B cell (primary cell): Measurements from ENCODE around the gene ARHGAP29. TPM values are rescaled to one million over a fixed set of nuclear protein-coding genes. Genes with fewer than 3 reads are reported as not detected.

Experiments
- ATAC-seq: fragments of 200-7000 bp; cut with Tn5 transposase; one replicate; pipeline ENCODE4 v1.10.0; 2021; ENCODE audit warnings: low read depth, mild to moderate bottlenecking, moderate number of reproducible peaks, moderate library complexity
- CTCF ChIA-PET: fragments of 350-600 bp; sonication (Branson Sonifier 250); formaldehyde crosslinking; loops from one replicate; lab custom pipeline; 2021; ENCODE audit warnings: antibody characterized with exemption, inconsistent platforms; lab: Charles Lee
- POLR2A ChIA-PET: fragments of 350-600 bp; sonication (Branson Sonifier 250); formaldehyde crosslinking; loops from one replicate; lab custom pipeline; 2021; ENCODE audit warnings: antibody characterized with exemption; lab: Charles Lee
- DNase-seq: peaks from one replicate; pipeline ENCODE4 v3.0.0; 2013
- H2AFZ ChIP-seq: 2 replicates; pipeline ENCODE4 v1.6.1; 2012; ENCODE audit warnings: mild to moderate bottlenecking, low read depth, low read length; ENCODE audit not compliant: insufficient read depth, poor library complexity, severe bottlenecking
- H3K27ac ChIP-seq, 2 donors: 1 replicate in 1 of 2; 2 replicates in 1 of 2; pipeline ENCODE4 v1.5.1; 2012 to 2013; ENCODE audit warnings: low read length in 2 of 2, mild to moderate bottlenecking in 2 of 2, moderate library complexity in 1 of 2
- H3K27me3 ChIP-seq, 4 experiments: fragments of 200-600 bp in 1 of 4; sonication (generic) in 1 of 4; replicated peaks in 1 of 4; 1 replicate in 2 of 4; 2 replicates in 2 of 4; pipeline versions ENCODE4 v1.6.1 to v1.7.0; 2013 to 2016; ENCODE audit warnings: low read length in 3 of 4, mild to moderate bottlenecking in 2 of 4, mixed read lengths in 1 of 4, moderate library complexity in 1 of 4; ENCODE audit not compliant: insufficient read depth in 4 of 4, control insufficient read depth in 3 of 4; ENCODE audit errors: control extremely low read depth in 1 of 4
- H3K36me3 ChIP-seq, 2 experiments: replicated peaks in 1 of 2; 1 replicate in 1 of 2; 2 replicates in 1 of 2; pipeline versions ENCODE4 v1.6.1 to v1.7.1; 2013; ENCODE audit warnings: low read length in 1 of 2; ENCODE audit not compliant: insufficient read depth in 2 of 2, control insufficient read depth in 1 of 2; ENCODE audit errors: control extremely low read depth in 1 of 2, extremely low read depth in 1 of 2
- H3K4me1 ChIP-seq, 2 donors: fragments of 200-600 bp in 1 of 2; sonication (generic) in 1 of 2; 1 replicate in 1 of 2; 2 replicates in 1 of 2; pipeline versions ENCODE4 v1.5.1 to v1.6.1; 2013 to 2017; ENCODE audit warnings: low read length in 2 of 2; ENCODE audit not compliant: control insufficient read depth in 2 of 2, insufficient read depth in 2 of 2
- H3K4me2 ChIP-seq: replicated peaks from 2 replicates; pipeline ENCODE3; 2012; ENCODE audit warnings: mild to moderate bottlenecking, low read depth, low read length; ENCODE audit not compliant: poor library complexity, severe bottlenecking
- H3K4me3 ChIP-seq, 5 experiments: fragments of 200-600 bp in 1 of 5; sonication (generic) in 1 of 5; 1 replicate in 3 of 5; 2 replicates in 2 of 5; pipeline versions ENCODE4 v1.5.1 to v1.7.0; 2011 to 2016; ENCODE audit warnings: low read length in 4 of 5, mild to moderate bottlenecking in 4 of 5, low read depth in 2 of 5, control low read depth in 1 of 5, moderate library complexity in 1 of 5; ENCODE audit not compliant: insufficient read depth in 1 of 5; ENCODE audit errors: control extremely low read depth in 1 of 5, extremely low read depth in 1 of 5
- H3K79me2 ChIP-seq: fragments of 200-600 bp; sonication (generic); one replicate; pipeline ENCODE4 v1.6.0; 2016; ENCODE audit warnings: low read length; ENCODE audit not compliant: control insufficient read depth, insufficient read depth
- H3K9ac ChIP-seq: fragments of 200-600 bp; sonication (generic); 2 replicates; pipeline ENCODE4 v1.6.1; 2017; ENCODE audit warnings: mild to moderate bottlenecking, low read length, moderate library complexity
- H3K9me3 ChIP-seq, 3 donors: one replicate each; pipeline versions ENCODE4 v1.6.1 to v1.7.1; 2013; ENCODE audit warnings: low read length in 2 of 3; ENCODE audit not compliant: control insufficient read depth in 2 of 3, insufficient read depth in 1 of 3; ENCODE audit errors: control extremely low read depth in 1 of 3
- H4K20me1 ChIP-seq: 2 replicates; pipeline ENCODE4 v1.6.0; 2012; ENCODE audit warnings: mild to moderate bottlenecking, low read length; ENCODE audit not compliant: insufficient read depth, control insufficient read depth, poor library complexity, severe bottlenecking
- H3K27ac Mint-ChIP-seq: one replicate; pipeline ENCODE4 v1.8.0; 2021; ENCODE audit warnings: mixed read lengths
- H3K27me3 Mint-ChIP-seq: one replicate; pipeline ENCODE4 v1.8.0; 2021; ENCODE audit warnings: mixed read lengths
- H3K4me1 Mint-ChIP-seq: one replicate; pipeline ENCODE4 v1.8.0; 2021; ENCODE audit warnings: mixed read lengths
- H3K4me3 Mint-ChIP-seq: one replicate; pipeline ENCODE4 v1.8.0; 2021; ENCODE audit warnings: mixed read lengths
- H3K9me3 Mint-ChIP-seq: one replicate; pipeline ENCODE4 v1.8.0; 2022; ENCODE audit warnings: mixed read lengths; ENCODE audit not compliant: insufficient read depth
- CTCF ChIP-seq: fragments of 200-600 bp; IDR thresholded peaks from one replicate; pipeline ENCODE4 v1.8.0; 2022; ENCODE audit warnings: antibody characterized with exemption, mild to moderate bottlenecking
- EZH2 ChIP-seq: IDR thresholded peaks from 2 replicates; pipeline ENCODE4 v1.6.1; 2012; ENCODE audit warnings: borderline replicate concordance, low read depth, mild to moderate bottlenecking, moderate library complexity, low read length; ENCODE audit not compliant: insufficient read depth, poor library complexity, severe bottlenecking
- WGBS: methylation state at CpG from one replicate; pipeline ENCODE4 v1.1.5; 2013; ENCODE audit warnings: missing lambda C conversion rate; ENCODE audit not compliant: insufficient coverage; 5-methylcytosine and 5-hydroxymethylcytosine counted together
- intact Hi-C: fragments of 100-400 bp; cut with micrococcal nuclease; formaldehyde crosslinking; loops from one replicate; pipeline ENCODE4 v1.10.0; 2022
- polyA plus RNA-seq: library from polyadenylated mRNA; depleted of rRNA; stranded (reverse); fragments of >200 nt; gene quantifications from 2 replicates; pipeline ENCODE4 v1.2.3, GENCODE V29; 2012
- total RNA-seq, 2 donors: library from RNA; stranded (reverse); fragments of 120-200 nt in 1 of 2; gene quantifications; 1 replicate in 1 of 2; 2 replicates in 1 of 2; pipeline versions ENCODE4 v1.2.3 to v1.2.4, GENCODE V29; 2013 to 2022

ARHGAP29 gene
- total and polyA plus RNA-seq, 2 donors (not counting 1 experiment from before 2014, with no cell fraction given): not detected

- H3K27ac ChIP-seq: no peak overlapping the region
- no peaks in the 10 kb centered on the region for H3K79me2 ChIP-seq
- H3K4me1 Mint-ChIP-seq: no peaks in the 10 kb centered on the region
- no peaks in the 10 kb centered on the region for H4K20me1 ChIP-seq
- CTCF ChIA-PET: no interaction called here
- H3K27me3 ChIP-seq: no peaks in the 10 kb centered on the region
- H3K4me2 ChIP-seq: no peak overlapping the region
- H3K4me1 ChIP-seq: no peaks in the 10 kb centered on the region
- no peak overlapping the region for H3K9ac ChIP-seq
- TF ChIP-seq CTCF: no peak
- no peak for TF ChIP-seq EZH2
- intact Hi-C loops: no loop called here
- no peak overlapping the region for H2AFZ ChIP-seq
- no peaks in the 10 kb centered on the region for H3K9me3 ChIP-seq
- H3K4me3 ChIP-seq: no peak overlapping the region
- H3K36me3 ChIP-seq: no peaks in the 10 kb centered on the region
- no peak for DNase-seq
- no peak for ATAC-seq
- H3K27ac Mint-ChIP-seq: no peak overlapping the region
- POLR2A ChIA-PET: no interaction called here
- no peaks in the 10 kb centered on the region for H3K9me3 Mint-ChIP-seq
- peaks cover 16% of the 10 kb centered on the region for H3K27me3 Mint-ChIP-seq
- no peak overlapping the region for H3K4me3 Mint-ChIP-seq
- 95% methylated on average over 2 of the region's 2 CpGs for WGBS
These were observed 34.0 kb upstream of the ARHGAP29 start for GRCh38 chr1:94271373-94271772.

GRCh38 chr1:94270801-94271203 lies 33.4 kb upstream of the ARHGAP29 start:
- H3K4me3 Mint-ChIP-seq: no peak overlapping the region
- H3K9me3 ChIP-seq: no peaks in the 10 kb centered on the region
- TF ChIP-seq CTCF: no peak
- TF ChIP-seq EZH2: no peak
- intact Hi-C loops: no loop called here
- no peak overlapping the region for H3K27ac ChIP-seq
- no peaks in the 10 kb centered on the region for H3K27me3 ChIP-seq
- no peak overlapping the region for H2AFZ ChIP-seq
- CTCF ChIA-PET: no interaction called here
- no peaks in the 10 kb centered on the region for H4K20me1 ChIP-seq
- 100% methylated on average over 2 of the region's 2 CpGs for WGBS
- H3K4me2 ChIP-seq: no peak overlapping the region
- POLR2A ChIA-PET: no interaction called here
- H3K27me3 Mint-ChIP-seq: peaks cover 16% of the 10 kb centered on the region
- H3K36me3 ChIP-seq: no peaks in the 10 kb centered on the region
- ATAC-seq: no peak
- H3K79me2 ChIP-seq: no peaks in the 10 kb centered on the region
- H3K9me3 Mint-ChIP-seq: no peaks in the 10 kb centered on the region
- no peak overlapping the region for H3K9ac ChIP-seq
- H3K27ac Mint-ChIP-seq: no peak overlapping the region
- no peak for DNase-seq
- no peaks in the 10 kb centered on the region for H3K4me1 ChIP-seq
- H3K4me1 Mint-ChIP-seq: no peaks in the 10 kb centered on the region
- H3K4me3 ChIP-seq: no peak overlapping the region
